ENCODE data around the gene MGME1. TPM values are rescaled to one million over a fixed set of nuclear protein-coding genes. Genes with fewer than 3 reads are reported as not detected.

The MGME1 gene
- total and polyA plus RNA-seq, 9 of the 15 experiments (the other 6 are each of a cell fraction or from before 2014, with no cell fraction given): 13.4 to 45.1 (median 30.6) TPM

DNA sequence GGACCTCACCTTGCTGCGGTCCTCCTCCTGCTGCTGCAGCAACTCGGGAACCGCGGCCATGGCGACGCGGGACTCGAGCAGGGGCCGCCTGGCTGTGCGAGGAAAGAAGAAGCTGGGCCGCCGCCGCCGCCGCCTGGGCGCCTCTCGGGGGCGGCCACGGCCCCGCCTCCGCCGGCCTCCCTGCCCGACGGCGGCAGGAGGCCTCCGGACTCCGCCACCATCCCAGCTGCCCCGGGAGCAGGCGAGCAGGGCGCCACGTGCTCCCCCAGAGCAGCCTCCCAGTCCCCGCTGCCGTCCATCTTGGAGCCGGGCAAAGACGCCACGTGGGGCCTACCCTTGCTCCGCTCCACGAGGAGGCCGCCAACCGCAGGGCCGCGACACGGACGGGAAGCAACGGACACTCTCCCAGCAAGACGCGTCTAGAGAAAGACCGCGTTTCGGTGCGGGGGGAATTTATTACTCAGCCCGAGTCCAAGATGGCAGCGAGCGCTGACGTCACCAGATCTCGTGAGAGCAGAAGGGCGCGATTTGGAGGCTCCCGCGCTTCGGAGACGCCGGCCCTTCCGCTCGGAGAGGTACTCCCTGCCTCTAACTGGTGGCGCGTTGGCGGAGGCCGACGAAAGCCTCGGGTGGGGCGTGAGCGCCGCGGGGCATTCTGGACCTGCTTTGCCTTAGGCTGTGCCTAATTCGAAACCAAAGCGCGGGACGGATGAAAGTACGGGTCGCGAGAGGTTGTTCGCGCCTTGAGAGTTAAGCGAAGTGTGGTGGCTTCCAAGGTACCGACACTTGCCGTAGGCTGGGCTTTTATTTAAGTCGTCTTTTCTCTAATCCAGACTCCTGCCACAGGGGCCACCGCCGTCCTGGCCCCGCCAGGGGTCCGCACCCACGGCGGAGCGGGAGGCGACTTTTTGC, at the start of gene MGME1, which contains the start of gene SNX5 (continued):
- TF ChIP-seq, protein P1, sequence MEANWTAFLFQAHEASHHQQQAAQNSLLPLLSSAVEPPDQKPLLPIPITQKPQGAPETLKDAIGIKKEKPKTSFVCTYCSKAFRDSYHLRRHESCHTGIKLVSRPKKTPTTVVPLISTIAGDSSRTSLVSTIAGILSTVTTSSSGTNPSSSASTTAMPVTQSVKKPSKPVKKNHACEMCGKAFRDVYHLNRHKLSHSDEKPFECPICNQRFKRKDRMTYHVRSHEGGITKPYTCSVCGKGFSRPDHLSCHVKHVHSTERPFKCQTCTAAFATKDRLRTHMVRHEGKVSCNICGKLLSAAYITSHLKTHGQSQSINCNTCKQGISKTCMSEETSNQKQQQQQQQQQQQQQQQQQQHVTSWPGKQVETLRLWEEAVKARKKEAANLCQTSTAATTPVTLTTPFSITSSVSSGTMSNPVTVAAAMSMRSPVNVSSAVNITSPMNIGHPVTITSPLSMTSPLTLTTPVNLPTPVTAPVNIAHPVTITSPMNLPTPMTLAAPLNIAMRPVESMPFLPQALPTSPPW (CRISPR knock-in tag; IDR thresholded peaks at IDR 0.05): peak; percentile 69
- TF ChIP-seq COPS2 (conservative IDR thresholded peaks at IDR 0.05): no peak
- TF ChIP-seq, protein P2, sequence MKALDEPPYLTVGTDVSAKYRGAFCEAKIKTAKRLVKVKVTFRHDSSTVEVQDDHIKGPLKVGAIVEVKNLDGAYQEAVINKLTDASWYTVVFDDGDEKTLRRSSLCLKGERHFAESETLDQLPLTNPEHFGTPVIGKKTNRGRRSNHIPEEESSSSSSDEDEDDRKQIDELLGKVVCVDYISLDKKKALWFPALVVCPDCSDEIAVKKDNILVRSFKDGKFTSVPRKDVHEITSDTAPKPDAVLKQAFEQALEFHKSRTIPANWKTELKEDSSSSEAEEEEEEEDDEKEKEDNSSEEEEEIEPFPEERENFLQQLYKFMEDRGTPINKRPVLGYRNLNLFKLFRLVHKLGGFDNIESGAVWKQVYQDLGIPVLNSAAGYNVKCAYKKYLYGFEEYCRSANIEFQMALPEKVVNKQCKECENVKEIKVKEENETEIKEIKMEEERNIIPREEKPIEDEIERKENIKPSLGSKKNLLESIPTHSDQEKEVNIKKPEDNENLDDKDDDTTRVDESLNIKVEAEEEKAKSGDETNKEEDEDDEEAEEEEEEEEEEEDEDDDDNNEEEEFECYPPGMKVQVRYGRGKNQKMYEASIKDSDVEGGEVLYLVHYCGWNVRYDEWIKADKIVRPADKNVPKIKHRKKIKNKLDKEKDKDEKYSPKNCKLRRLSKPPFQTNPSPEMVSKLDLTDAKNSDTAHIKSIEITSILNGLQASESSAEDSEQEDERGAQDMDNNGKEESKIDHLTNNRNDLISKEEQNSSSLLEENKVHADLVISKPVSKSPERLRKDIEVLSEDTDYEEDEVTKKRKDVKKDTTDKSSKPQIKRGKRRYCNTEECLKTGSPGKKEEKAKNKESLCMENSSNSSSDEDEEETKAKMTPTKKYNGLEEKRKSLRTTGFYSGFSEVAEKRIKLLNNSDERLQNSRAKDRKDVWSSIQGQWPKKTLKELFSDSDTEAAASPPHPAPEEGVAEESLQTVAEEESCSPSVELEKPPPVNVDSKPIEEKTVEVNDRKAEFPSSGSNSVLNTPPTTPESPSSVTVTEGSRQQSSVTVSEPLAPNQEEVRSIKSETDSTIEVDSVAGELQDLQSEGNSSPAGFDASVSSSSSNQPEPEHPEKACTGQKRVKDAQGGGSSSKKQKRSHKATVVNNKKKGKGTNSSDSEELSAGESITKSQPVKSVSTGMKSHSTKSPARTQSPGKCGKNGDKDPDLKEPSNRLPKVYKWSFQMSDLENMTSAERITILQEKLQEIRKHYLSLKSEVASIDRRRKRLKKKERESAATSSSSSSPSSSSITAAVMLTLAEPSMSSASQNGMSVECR (CRISPR knock-in tag; IDR thresholded peaks at IDR 0.05): peak; percentile 82
- TF ChIP-seq, protein P3, sequence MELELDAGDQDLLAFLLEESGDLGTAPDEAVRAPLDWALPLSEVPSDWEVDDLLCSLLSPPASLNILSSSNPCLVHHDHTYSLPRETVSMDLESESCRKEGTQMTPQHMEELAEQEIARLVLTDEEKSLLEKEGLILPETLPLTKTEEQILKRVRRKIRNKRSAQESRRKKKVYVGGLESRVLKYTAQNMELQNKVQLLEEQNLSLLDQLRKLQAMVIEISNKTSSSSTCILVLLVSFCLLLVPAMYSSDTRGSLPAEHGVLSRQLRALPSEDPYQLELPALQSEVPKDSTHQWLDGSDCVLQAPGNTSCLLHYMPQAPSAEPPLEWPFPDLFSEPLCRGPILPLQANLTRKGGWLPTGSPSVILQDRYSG (tag; conservative IDR thresholded peaks at IDR 0.05; ENCODE audit: low read depth): peak; percentile 85
- TF ChIP-seq ZNF75A (CRISPR knock-in tag; IDR thresholded peaks at IDR 0.05): no peak
- peak in 1 of 2 experiments; percentile 72; a peak in 1 of 4 replicates for TF ChIP-seq KDM4B (IDR thresholded peaks at IDR 0.05; ENCODE audit: borderline replicate concordance in 2 of 2, low read depth in 1 of 2)
- TF ChIP-seq TEAD2 (tag; IDR thresholded peaks at IDR 0.05): no peak
- peak; percentile 62 for TF ChIP-seq ETV1 (tag; conservative IDR thresholded peaks at IDR 0.05; ENCODE audit: low read depth)
- TF ChIP-seq ZNF584 (CRISPR knock-in tag; IDR thresholded peaks at IDR 0.05; ENCODE audit: low read depth): no peak
- TF ChIP-seq, protein P4, sequence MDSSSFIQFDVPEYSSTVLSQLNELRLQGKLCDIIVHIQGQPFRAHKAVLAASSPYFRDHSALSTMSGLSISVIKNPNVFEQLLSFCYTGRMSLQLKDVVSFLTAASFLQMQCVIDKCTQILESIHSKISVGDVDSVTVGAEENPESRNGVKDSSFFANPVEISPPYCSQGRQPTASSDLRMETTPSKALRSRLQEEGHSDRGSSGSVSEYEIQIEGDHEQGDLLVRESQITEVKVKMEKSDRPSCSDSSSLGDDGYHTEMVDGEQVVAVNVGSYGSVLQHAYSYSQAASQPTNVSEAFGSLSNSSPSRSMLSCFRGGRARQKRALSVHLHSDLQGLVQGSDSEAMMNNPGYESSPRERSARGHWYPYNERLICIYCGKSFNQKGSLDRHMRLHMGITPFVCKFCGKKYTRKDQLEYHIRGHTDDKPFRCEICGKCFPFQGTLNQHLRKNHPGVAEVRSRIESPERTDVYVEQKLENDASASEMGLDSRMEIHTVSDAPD (CRISPR knock-in tag; IDR thresholded peaks at IDR 0.05): no peak
- no peak for TF ChIP-seq GATA2 (CRISPR knock-in tag; IDR thresholded peaks at IDR 0.05)
- TF ChIP-seq POU5F1 (IDR thresholded peaks at IDR 0.05; ENCODE audit: borderline replicate concordance, low read depth, low read length, partially characterized antibody): peak; percentile 41
- no peak for TF ChIP-seq ETS2 (tag; IDR thresholded peaks at IDR 0.05; ENCODE audit: borderline replicate concordance, poor library complexity, severe bottlenecking)
- TF ChIP-seq PHB2 (IDR thresholded peaks at IDR 0.05; ENCODE audit: low read depth): no peak
- TF ChIP-seq ZNF134 (CRISPR knock-in tag; conservative IDR thresholded peaks at IDR 0.05): no peak
- TF ChIP-seq SIRT6 (IDR thresholded peaks at IDR 0.05; ENCODE audit: low read depth, low read length): no peak
